CD4-positive, alpha-beta T cell (primary cell): ENCODE results near the gene GPSM3. TPM values are rescaled to one million over a fixed set of nuclear protein-coding genes. Genes with fewer than 3 reads are reported as not detected.

Experiments used
- ATAC-seq: fragments of 200-7000 bp; cut with Tn5 transposase; one replicate; pipeline ENCODE4 v1.10.0; 2022; ENCODE audit warnings: mild to moderate bottlenecking; ENCODE audit not compliant: poor library complexity
- CTCF ChIA-PET: fragments of 350-600 bp; sonication (Branson Sonifier 250); formaldehyde crosslinking; loops from one replicate; lab custom pipeline; 2021; ENCODE audit warnings: antibody characterized with exemption, inconsistent platforms; lab: Charles Lee
- POLR2A ChIA-PET: fragments of 350-600 bp; sonication (Branson Sonifier 250); formaldehyde crosslinking; loops from one replicate; lab custom pipeline; 2021; ENCODE audit warnings: antibody characterized with exemption, inconsistent platforms; lab: Charles Lee
- DNase-seq, 14 experiments: peaks; one replicate each; pipeline ENCODE4 v3.0.0-alpha.2; 2013 to 2020; ENCODE audit warnings: mixed read lengths in 2 of 14
- H3K27ac ChIP-seq, 2 donors: one replicate each; pipeline versions ENCODE4 v1.5.1 to v1.7.0; 2013; ENCODE audit warnings: low read length in 2 of 2, low read depth in 1 of 2, mild to moderate bottlenecking in 1 of 2
- H3K27me3 ChIP-seq, 2 experiments: 1 replicate in 1 of 2; 2 replicates in 1 of 2; pipeline versions ENCODE4 v1.6.1 to v1.7.0; 2013; ENCODE audit warnings: low read length in 2 of 2, control low read depth in 1 of 2, mild to moderate bottlenecking in 1 of 2, moderate library complexity in 1 of 2; ENCODE audit not compliant: insufficient read depth in 2 of 2, control insufficient read depth in 1 of 2
- H3K36me3 ChIP-seq: one replicate; pipeline ENCODE4 v1.6.1; 2013; ENCODE audit warnings: low read length, control low read depth; ENCODE audit not compliant: insufficient read depth
- H3K4me1 ChIP-seq: one replicate; pipeline ENCODE4 v1.6.1; 2013; ENCODE audit warnings: low read length, control low read depth; ENCODE audit not compliant: insufficient read depth
- H3K4me3 ChIP-seq: one replicate; pipeline ENCODE4 v1.5.1; 2013; ENCODE audit warnings: mild to moderate bottlenecking, low read length, moderate library complexity
- H3K9me3 ChIP-seq, 2 experiments: 1 replicate in 1 of 2; 2 replicates in 1 of 2; pipeline versions ENCODE4 v1.6.1 to v1.7.0; 2013; ENCODE audit warnings: low read length in 2 of 2, mild to moderate bottlenecking in 2 of 2, control low read depth in 1 of 2, moderate library complexity in 1 of 2; ENCODE audit not compliant: control insufficient read depth in 1 of 2, insufficient read depth in 1 of 2
- H3K27ac Mint-ChIP-seq: one replicate; pipeline ENCODE4 v1.8.0; 2020; ENCODE audit warnings: mixed read lengths
- H3K27me3 Mint-ChIP-seq: one replicate; pipeline ENCODE4 v1.8.0; 2021; ENCODE audit warnings: mixed read lengths
- H3K36me3 Mint-ChIP-seq: one replicate; pipeline ENCODE4 v1.8.0; 2021; ENCODE audit warnings: low read depth, mixed read lengths
- H3K4me1 Mint-ChIP-seq: one replicate; pipeline ENCODE4 v1.8.0; 2021; ENCODE audit warnings: low read depth, mixed read lengths
- H3K4me3 Mint-ChIP-seq: one replicate; pipeline ENCODE4 v1.8.0; 2020; ENCODE audit warnings: mild to moderate bottlenecking, mixed read lengths
- H3K9me3 Mint-ChIP-seq: one replicate; pipeline ENCODE4 v1.8.0; 2020; ENCODE audit warnings: mixed read lengths
- intact Hi-C, 2 experiments: fragments of 100-400 bp; cut with DNase I in 1 of 2; cut with micrococcal nuclease in 1 of 2; formaldehyde crosslinking; loops; one replicate each; pipeline versions ENCODE4 v1.15.1 to v1.9.0; 2023 to 2025; cut with DNase I, micrococcal nuclease
- total RNA-seq, 174 experiments: library from RNA in 2 of 174; stranded (reverse) in 2 of 174; gene quantifications; one replicate each; pipeline ENCODE4 v1.2.3 and lab custom pipeline; 2021 to 2026
- TF ChIP-seq, protein P1 (sequence below): fragments of 200-600 bp; IDR thresholded peaks from one replicate; pipeline ENCODE4 v1.8.0; 2022; ENCODE audit warnings: antibody characterized with exemption, mild to moderate bottlenecking

The GPSM3 gene
- total RNA-seq, 2 experiments from 2014 or later, result 190 to 202 TPM

DNA sequence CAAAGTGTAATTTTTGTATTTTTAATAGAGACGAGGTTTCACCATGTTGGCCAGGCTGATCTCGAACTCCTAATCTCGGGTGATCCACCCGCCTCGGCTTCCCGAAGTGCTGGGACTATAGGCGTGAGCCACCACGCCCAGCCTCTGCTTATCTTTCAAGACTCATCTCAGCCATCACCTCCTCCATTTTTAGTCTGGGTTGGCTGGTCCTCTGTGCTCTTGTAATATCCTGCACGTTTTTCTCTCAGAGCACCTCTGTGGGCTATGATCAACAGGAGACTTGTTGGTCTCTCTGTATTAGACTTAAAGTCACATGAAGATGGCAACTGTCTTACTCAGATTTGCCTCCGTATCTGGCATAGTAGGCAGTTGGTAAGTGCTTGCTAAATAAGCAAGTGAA lies 23.8 kb upstream of the GPSM3 start:
- no peaks in the 10 kb centered on the region for H3K36me3 Mint-ChIP-seq
- no peak overlapping the region for H3K27ac ChIP-seq
- POLR2A ChIA-PET, result no interaction called here
- H3K27ac Mint-ChIP-seq, result no peak overlapping the region
- intact Hi-C loops, result no loop called here
- no peaks in the 10 kb centered on the region for H3K4me1 ChIP-seq
- ATAC-seq (no peak), DNase-seq (no peak)
- peaks cover 0 to 3% of the 10 kb centered on the region in 2 experiments for H3K27me3 ChIP-seq
- H3K27me3 Mint-ChIP-seq, result no peaks in the 10 kb centered on the region
- no peaks in the 10 kb centered on the region for H3K4me1 Mint-ChIP-seq
- no peak overlapping the region for H3K4me3 Mint-ChIP-seq
- H3K9me3 ChIP-seq, result no peaks in the 10 kb centered on the region
- H3K9me3 Mint-ChIP-seq, result no peaks in the 10 kb centered on the region
- no peaks in the 10 kb centered on the region for H3K36me3 ChIP-seq
- CTCF ChIA-PET, result no interaction called here
- no peak overlapping the region for H3K4me3 ChIP-seq
- TF ChIP-seq, protein P1, sequence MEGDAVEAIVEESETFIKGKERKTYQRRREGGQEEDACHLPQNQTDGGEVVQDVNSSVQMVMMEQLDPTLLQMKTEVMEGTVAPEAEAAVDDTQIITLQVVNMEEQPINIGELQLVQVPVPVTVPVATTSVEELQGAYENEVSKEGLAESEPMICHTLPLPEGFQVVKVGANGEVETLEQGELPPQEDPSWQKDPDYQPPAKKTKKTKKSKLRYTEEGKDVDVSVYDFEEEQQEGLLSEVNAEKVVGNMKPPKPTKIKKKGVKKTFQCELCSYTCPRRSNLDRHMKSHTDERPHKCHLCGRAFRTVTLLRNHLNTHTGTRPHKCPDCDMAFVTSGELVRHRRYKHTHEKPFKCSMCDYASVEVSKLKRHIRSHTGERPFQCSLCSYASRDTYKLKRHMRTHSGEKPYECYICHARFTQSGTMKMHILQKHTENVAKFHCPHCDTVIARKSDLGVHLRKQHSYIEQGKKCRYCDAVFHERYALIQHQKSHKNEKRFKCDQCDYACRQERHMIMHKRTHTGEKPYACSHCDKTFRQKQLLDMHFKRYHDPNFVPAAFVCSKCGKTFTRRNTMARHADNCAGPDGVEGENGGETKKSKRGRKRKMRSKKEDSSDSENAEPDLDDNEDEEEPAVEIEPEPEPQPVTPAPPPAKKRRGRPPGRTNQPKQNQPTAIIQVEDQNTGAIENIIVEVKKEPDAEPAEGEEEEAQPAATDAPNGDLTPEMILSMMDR, result no peak

DNA sequence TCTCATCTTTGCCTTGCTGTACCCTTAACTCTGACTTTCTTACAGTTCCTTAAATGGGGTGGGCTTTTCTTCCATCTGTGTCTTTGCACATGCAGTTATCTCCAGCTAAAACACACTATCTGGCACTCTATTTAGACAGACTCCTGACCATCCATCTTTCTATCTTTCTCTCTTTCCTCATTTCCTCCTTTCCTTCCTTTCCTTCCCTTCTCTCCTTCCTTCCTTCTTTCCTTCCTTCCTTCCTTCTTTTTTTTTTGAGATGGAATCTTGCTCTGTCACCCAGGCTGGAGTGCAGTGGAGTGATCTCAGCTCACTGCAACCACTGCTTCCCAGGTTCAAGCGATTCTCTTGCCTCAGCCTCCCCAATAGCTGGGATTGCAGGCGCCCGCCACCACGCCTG lies 23.2 kb upstream of the GPSM3 start:
- no peak overlapping the region for H3K27ac Mint-ChIP-seq
- no peak overlapping the region for H3K4me3 ChIP-seq
- CTCF ChIA-PET, result no interaction called here
- intact Hi-C loops, result no loop called here
- no peaks in the 10 kb centered on the region for H3K4me1 ChIP-seq
- H3K27ac ChIP-seq, result no peak overlapping the region
- DNase-seq (no peak), ATAC-seq (no peak)
- no peaks in the 10 kb centered on the region for H3K4me1 Mint-ChIP-seq
- TF ChIP-seq, protein P1, result no peak
- H3K27me3 ChIP-seq, result peaks cover 0 to 3% of the 10 kb centered on the region in 2 experiments
- H3K4me3 Mint-ChIP-seq, result no peak overlapping the region
- no peaks in the 10 kb centered on the region for H3K9me3 Mint-ChIP-seq
- POLR2A ChIA-PET, result no interaction called here
- no peaks in the 10 kb centered on the region for H3K36me3 ChIP-seq
- no peaks in the 10 kb centered on the region for H3K36me3 Mint-ChIP-seq
- no peaks in the 10 kb centered on the region for H3K27me3 Mint-ChIP-seq
- no peaks in the 10 kb centered on the region for H3K9me3 ChIP-seq

DNA sequence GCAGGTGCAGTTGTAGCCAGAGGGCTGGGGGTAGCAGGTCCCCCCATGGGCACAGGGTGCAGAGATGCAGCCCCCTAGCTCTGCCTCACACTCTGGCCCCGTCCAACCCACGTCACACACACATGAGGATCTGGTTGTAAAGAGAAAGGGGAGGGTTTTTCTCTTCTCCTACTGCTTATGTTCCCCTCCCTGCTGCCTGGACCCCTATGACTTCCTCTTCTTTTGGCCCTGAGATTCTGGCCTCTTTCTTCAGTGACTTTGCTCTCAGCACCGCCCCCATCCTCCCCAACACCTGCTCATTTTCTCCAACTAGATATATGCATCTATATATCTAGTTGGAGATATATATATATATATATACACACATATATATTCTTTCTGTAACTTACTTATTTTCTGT lies 21.7 kb upstream of the GPSM3 start:
- H3K4me3 Mint-ChIP-seq, result no peak overlapping the region
- no peaks in the 10 kb centered on the region for H3K9me3 Mint-ChIP-seq
- no peak overlapping the region for H3K27ac Mint-ChIP-seq
- no peaks in the 10 kb centered on the region for H3K9me3 ChIP-seq
- H3K27ac ChIP-seq, result no peak overlapping the region
- H3K4me3 ChIP-seq, result no peak overlapping the region
- no peaks in the 10 kb centered on the region for H3K27me3 Mint-ChIP-seq
- TF ChIP-seq, protein P1, result no peak
- POLR2A ChIA-PET, result no interaction called here
- no peaks in the 10 kb centered on the region for H3K36me3 Mint-ChIP-seq
- ATAC-seq (no peak), DNase-seq (no peak)
- H3K27me3 ChIP-seq, result peaks cover 0 to 3% of the 10 kb centered on the region in 2 experiments
- CTCF ChIA-PET, result interaction anchor here (0.6 kb wide), 1 partner anchor 82 kb away, joined by 3 read pairs; no protein-coding TSS in a partner anchor
- no peaks in the 10 kb centered on the region for H3K4me1 Mint-ChIP-seq
- intact Hi-C loops, result no loop called here
- H3K36me3 ChIP-seq, result no peaks in the 10 kb centered on the region
- H3K4me1 ChIP-seq, result no peaks in the 10 kb centered on the region
